ENCODE data around the gene TLDC2.

Gene TLDC2

DNA sequence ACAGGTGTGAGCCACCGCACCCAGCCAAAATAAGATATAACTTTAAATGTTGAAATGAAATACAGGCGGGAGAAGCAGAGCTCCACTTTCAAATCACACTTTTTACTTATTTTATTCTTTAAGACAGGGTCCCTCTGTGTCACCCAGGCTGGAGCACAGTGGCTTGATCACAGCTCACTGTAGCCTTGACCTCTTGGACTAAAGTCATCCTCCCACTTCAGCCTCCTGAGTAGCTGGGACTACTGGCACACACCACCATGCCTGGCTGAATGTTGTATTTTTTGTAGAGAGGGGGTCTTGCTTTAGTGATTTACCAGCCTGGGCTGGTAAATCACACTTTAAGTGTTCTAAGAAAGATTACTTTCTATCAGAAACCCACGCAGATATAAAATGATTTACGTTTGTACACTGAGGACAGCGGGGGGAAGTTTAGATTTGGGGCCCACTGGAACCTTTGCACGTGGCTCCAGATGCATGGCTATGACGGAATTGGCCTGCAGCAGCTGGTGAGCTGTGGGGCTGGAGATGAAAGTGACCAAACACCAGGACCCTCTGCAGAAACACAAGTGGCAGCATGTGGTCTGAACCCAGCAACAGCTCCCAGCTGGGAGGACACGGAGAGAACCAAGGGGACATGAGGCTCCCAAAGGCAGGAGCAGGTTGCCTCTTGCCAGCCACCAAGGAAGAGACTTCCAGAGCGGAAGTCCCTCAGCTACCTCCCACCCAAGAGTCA is 26.4 kb upstream of the TLDC2 start:
- no peak for DNase-seq (ENCODE audit: low read depth in 2 of 2)

DNA sequence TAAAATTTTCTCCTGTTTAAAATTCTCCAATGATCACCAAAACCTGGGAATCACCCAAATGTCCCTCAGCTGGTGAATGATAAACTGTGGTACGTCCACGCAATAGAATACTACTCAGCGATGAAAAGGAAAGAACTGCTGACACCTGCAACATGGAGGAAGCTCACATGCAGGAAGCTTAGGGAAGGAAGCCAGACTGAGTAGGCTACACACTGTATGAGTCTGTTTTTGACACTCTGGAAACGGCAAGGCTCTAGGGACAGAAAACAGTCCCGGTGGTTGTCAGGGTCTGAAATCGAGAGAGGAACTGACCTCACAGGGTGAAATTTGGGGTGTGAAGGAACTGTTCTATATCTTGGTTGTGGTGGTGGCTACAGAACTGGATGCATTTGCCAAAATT is 25.2 kb upstream of the TLDC2 start:
- no peak for DNase-seq (ENCODE audit: low read depth in 2 of 2)

DNA sequence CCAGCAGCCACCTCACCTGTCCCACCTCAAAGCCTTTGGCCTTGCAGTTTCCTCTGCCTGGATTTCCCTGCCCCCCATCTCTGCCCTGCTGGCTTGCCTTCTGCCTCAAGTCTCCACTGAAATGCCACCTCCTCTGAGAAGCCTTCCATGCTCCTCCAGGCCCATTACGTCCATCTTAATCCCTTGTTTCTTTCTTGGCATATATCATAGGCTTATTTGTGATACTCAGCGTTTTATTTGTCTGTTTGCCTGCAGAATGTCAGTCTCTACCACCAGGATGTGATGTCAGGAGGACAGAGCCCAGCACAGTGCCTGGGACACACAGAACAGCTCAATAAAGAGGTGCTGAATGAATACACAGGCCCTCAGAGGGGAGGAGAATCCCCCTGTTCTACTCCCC is 24.4 kb upstream of the TLDC2 start:
- DNase-seq (ENCODE audit: low read depth in 2 of 2) = no peak

DNA sequence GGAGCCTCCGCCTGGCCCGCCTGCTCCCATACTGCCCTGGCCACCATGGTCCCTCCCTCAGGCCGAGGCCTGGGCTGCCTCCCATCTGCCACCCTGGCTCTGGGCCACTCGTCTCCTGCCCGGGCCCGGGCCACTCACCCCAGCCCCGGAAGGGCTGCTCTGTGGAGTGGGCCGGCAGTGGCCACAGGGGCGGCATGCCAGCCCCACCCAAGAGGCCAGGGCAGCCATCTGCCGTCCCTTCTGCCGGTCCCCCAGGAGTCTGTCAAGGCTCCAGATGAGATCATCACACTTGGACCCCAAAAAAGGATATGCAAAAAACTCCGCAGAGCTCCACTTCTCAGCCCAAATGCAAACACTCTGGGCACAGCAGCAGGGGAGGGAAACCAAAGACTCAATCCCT is 23.8 kb upstream of the TLDC2 start:
- DNase-seq (ENCODE audit: low read depth in 2 of 2) = no peak

DNA sequence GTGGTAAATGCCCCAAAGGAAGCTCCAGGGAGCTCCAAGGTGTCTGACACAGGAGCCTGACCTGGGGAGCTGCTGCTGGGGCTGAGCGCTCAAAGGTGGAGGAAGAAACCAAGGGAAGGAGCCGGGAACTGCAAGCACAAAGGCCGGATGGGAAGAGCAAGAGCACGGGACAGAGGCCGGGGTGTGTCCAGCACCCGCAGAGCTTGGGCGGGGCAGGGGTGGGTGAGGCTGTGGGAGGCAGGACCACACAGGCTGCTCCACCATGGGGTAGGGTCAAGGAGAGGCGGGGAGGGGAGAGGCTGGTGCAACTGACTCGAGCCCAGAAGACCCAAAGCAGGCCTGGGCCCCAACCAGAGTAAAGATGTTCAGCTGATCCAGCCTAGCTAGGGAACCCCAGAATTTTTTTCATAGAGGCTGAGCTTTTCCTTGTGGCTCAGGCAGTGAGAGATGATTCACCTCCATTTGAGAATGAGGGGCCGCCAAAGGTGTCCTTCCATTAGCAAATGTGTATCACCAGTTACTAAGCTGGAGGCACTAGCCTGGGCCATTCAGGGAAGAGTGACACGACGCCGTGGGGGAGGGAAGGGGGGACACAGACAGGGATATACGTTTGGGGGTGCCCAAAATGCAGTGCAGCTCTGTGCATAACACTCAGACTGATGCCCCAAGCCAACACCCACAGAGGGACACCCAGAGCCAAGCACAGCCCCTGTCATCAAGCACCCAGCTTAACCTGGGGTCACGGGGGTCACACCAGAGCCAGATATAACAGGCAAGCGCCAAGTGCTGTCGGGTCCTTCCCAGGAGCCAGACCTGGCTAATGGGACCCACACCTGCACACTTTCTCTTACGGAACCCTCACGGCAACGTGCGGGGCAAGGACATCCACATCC is 21.3 kb upstream of the TLDC2 start:
- DNase-seq (ENCODE audit: low read depth in 2 of 2) = no peak

DNA sequence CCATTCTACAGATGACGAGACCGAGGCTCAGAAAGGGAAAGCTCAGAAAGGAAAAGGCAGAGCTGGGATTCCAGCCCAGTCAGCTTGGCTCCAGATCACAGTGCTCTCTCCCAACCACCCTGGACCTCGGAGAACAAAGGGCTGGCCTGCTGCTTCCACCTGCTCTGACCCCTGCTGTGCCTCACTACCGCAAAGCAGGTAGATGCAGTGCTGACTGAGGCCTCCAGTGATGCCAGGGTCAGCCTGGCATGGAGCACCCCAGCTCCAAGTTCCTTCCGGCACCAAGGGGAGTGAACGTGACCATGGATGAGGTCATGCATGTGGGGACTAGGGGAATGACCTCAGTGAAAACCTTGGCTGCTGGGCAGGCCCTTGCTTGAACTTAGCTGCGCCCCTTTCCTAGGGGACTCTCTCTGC is 20.7 kb upstream of the TLDC2 start:
- DNase-seq (ENCODE audit: low read depth in 2 of 2) = no peak

DNA sequence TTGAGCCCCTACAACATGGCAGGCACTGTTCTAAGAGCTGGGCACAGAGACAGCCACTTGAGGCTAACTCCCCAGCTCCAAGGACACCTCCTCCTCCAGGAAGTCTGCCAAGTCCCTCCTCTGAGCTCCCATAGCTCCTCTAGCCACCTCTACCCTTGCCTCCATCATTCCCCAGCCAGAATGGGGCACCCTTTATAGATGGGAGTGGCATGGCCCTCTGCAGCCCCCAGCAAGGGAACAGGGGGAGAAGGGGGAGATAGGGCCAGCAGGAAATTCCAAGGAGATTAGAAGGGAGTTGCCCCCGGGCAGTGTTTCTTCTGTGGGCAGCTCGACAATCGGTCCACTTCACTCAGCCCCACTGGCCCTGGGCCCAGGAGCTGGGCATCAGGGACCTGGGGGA is 19.7 kb upstream of the TLDC2 start:
- DNase-seq (ENCODE audit: low read depth in 2 of 2) = no peak

DNA sequence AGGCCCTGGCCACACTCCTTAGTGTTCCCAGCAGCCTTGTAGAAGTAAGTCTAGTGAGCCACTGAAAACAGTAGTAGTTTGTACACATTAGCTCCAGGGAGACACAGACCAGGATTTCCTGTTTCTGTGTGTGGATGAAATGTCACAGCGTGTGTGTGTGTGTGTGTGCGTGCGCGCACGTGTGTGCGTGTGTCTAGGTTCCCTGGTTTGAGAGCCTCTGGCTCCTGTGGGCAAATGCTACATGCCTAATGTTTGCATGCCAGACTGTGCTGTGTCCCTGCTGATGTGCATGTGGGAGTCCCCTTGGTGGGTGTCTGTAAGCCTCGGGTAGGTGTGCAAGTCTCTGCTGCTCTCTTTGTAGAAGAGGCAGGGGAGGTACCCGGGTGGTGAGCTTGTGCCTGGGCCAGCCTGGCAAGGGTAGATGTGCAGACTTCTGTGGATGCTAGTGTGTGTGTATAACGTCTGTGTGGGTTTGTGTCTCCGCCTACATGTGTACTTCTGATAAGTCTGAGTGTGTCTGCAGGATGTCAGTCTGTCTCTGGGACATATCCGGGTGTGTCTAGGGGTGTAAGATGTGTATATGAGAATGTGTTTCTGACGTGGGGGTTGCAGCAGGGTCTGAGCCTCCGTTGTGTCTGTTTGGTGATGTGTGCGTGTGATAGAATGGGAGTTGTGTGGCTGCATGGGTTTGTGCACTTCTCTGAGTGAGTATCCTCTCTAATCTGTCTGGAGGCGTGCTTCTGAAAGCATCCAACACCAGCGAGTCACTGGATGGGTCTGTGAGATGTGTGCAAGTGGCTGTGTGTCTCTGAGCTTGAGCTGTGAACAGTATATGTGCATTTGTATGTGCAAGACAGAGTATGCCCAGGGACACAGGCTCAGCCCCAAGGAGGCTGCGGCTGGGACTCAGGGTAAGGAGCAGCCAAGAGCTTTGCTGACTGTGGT is 19.0 kb upstream of the TLDC2 start:
- DNase-seq (ENCODE audit: low read depth in 2 of 2) = no peak

DNA sequence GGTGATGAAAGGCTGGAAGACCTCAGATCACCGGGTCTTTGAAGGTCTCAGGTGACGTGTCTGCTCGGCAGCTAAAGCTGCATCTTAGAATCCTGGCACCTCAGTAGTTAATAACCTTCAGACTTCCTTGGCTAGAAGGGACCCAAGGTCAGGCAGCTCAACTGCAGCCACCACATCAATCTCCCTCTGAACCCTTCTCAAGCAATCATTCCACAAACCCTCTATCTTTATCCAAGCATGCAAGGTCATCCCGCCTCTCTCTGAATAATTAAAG is 16.7 kb upstream of the TLDC2 start:
- DNase-seq (ENCODE audit: low read depth in 2 of 2) = no peak

DNA sequence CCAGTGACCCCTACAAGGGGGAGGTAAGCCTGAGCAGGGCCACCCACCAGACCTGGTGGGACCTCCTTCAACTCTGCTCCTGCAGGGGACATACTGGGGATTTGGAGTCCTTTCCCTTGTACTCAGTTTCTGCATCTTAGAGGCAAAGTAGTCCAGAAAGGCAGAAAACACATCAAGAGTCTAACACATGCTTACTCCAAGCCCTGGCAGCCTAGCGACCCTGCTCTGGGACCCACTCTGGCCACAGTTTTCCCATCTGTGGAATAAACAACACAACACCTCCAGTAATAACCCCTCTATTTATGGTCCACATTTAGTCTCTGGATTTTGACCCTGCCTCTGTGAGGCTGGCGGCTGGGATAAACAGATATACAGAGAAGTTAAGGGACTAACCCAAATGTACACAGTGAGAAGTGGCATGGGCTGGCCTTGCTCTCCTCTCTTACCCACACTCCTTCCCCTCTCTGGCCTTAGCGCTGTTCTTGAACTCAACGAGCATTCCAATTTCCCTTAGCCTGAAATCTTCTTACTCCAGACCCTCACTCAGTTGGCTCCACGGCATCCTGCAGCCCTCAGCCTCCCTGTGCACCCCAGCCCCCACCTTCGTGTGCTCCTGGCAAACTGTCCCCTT is 16.1 kb upstream of the TLDC2 start:
- no peak for DNase-seq (ENCODE audit: low read depth in 2 of 2)

DNA sequence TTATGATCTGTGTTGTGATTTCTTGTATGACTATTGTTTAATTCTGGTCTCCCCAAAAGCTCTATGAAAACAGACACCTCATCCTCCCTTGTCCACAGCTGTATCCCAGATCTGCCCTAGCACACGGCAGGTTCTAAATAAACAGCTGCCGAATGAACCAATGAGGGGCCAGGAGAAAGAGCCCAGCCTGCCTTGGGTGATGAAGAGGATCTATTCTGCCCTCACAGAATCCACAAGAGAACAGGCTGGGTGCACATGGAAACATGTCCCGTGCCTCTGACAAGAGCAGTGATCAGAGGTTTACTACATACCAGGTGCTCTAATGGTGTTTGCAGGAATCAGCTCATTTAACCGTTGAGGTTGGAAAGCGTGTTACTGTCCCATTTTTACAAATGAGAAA is 15.6 kb upstream of the TLDC2 start:
- DNase-seq (ENCODE audit: low read depth in 2 of 2) = no peak

DNA sequence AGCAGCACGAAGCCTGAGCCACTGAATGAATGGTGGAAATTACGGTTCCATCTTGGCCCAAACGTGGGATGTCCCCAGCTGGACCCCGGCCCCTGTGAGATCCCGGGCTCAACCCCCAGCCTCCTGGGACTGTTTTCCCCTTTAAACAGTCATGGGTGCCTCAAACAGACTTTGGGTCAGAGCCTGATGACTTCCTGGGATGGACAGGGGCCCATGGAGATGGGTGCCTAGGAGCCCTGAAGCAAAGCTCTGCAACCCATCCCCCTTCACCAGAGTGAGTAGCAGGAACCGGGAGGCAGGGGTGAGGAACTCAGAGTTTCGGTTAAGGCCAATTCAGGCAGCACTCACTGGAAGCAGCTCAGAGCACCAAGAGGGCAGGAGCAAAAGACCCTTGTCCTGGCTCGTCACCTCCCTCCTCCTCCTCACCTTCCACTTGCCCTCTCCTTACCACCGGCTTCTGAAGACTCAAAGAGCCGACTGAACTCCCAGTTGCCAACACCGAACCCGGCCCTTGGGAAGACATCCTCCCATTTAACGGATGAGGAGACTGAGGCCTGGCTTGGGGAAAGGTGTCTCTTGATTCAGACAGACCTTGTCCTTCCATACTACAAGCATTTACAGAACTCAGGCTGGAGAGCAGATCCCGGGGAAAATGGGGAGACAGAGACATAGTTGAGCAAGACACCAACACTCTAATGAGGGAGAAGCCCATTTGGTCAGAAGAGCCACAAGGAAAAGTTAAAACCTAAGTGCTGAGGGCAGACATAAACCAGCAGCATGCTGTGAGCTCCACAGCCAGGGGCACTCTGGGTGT is 14.9 kb upstream of the TLDC2 start:
- no peak for DNase-seq (ENCODE audit: low read depth in 2 of 2)

DNA sequence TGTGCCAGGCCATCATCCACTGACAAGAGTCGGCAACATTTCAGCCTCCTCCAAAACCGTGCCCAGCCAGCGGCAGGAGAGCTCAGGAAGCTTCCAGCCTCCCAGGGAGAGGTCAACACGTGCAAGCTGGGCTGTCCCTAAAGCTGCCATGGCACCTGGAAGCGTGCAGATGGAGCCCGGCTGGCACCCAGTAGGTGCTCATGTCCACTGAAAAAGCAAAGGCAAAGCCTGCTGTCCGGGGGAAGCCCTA is 14.4 kb upstream of the TLDC2 start:
- no peak for DNase-seq (ENCODE audit: low read depth in 2 of 2)

DNA sequence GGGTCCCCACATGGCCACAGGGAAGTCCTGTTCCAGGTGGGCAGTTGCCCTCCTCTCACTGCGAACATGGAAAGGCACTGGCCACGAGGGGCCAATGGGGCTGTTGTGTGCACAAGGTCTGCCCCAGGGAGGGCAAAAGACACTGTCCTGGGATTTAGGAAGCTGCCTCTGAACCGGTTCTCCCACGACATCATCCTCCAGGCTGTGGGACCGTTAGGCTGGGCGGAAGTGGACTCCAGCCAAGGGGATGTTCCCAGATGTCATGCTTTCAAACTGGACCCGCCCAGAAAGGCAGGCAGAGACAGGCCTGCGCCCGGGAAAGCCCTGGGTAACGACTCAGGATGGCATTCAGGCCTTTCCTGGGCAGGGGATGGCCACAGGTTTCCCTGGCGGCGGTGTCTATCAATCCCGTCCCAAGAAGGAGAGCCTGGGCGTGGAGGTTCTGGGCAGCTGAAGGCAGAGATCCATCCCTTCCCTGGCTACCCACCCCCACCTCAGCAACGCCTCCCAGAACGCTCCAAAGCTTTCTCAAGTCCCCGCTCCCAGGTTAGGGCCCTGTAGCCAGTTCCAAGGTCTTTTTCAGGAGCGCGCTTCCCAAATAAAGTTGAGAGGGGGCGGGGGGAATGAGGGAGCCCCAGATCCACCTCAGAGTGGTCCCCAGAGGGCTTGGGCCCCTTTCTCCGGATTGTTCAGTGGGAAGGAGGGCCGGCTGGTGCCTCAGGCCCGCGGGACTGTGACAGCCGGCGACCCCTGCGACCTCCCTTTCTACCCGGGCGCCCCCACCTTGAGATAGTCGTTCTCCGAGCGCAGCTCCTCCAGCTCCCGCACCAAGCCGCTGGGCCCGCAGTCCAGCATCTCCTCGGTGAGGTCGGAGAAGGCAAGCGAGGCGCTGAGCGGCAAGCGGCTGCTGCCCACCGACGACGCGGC is 13.8 kb upstream of the TLDC2 start:
- DNase-seq (ENCODE audit: low read depth in 2 of 2) = no peak

DNA sequence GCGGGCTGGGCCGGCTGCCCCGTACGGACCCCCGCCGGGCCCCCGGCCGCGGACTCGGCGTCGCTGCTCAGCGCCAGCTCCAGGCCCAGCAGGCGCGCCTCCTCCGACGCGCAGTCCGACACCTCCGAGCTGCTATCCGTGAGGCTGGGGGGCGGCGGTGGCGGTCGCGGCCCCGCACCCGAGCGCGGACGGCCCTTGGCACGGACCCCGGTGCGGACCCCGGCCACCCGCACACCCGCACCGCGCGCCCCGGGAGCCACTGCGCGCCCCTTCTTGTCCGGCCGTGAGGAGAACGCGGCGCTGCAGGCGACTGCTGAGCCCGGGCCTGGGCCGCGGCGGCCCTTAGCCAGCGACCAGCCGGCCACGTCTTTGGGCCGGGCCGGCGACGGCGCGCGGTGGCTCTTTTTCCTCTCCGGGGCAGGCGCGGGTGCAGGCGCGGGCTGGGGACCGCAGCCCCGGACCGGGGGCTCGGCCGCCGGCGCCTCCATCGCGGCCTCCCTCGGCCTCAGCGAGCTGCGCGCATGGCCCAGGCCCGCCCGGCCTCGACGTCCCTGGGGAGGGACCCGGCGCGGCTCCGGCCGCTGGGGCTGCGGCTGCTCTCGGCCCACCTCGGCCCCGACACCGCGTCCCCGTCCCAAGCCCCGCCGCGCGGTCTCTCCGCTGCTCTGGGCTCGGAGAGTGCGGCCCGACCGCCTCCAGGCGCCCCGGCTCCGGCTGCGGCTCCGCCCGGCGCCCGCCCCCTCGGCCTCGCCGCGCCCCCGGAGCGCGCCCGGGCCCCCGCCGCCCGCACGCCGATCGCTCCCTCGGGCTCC is 12.9 kb upstream of the TLDC2 start:
- DNase-seq (ENCODE audit: low read depth in 2 of 2) = no peak

DNA sequence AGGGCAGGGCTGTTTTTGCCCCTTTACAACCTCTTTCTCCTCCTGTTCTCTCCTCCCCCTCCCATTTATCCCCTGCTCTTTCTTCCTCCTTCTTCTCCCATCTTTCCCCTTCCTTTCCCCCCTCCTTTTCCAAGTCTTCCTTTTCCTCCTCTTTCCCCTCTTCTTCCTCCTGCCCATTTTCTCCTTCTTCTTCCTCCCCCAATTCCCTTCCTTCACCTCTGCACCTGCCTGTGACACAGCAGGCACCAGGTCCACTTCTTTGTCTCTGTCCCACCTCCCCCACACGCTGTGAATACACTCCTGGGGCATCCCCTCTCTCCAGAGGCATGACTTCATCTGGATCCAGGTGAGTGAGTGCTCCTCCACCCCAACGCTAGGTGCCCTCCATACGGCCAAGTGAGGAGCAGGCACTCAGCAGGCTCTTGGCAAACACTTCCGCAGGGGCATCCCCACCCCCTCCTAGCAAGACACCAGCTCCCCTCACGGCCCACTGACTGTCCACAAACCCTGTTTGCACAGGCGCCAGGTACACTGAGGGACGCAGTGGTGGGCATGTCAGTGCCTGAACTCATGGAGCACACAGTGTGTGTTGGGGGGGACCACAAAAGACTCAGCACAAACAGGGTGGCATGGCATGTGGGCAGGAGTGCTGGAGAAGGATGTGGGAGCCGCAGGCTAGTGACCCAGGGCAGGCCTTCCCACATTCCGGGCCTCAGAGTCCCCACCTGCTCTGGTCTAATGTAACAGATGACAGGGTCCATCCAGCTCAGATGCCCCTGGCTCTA is 10.7 kb upstream of the TLDC2 start:
- DNase-seq (ENCODE audit: low read depth in 2 of 2) = no peak

DNA sequence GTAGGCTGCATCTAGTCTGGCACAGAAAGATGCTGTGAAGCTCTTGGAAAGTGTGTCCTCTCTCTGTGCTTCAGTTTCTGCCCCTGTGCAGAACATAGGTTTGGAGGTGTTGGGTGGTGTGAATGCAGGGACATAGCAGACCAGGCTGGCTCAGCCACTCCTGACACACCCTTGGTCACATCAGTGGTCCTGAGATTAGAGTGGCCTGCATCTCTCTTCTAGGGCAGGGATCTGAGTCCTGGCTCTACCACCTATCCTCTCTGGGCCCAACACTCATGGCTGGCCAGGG is 10.1 kb upstream of the TLDC2 start:
- no peak for DNase-seq (ENCODE audit: low read depth in 2 of 2)

DNA sequence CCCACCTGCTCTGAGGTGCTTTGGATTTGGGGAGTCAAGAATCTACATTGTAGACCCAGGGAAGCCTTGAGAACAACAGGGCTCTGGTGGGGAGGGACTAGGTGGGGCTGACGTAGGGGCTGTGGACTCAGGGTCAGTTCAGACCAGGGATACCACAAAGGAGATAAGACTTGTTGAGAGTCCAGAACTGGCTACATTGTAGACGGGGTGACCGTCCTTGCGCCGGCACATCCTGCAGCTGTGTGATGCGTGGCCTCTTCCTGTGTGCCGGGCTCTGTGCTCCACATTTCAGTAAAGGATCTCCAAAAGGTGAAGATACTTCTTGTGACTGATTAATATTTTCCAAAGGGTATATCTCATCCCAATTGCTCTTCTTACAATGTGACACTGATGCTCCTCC is 9.8 kb upstream of the TLDC2 start:
- no peak for DNase-seq (ENCODE audit: low read depth in 2 of 2)
